ENCODE measurements around the gene CDC73. TPM values are rescaled to one million over a fixed set of nuclear protein-coding genes. Genes with fewer than 3 reads are reported as not detected.

The CDC73 gene
- total RNA-seq, 1 experiment from 2014 or later: 78.2 TPM

- intact Hi-C loops (cut with micrococcal nuclease; ENCODE audit: unreplicated experiment): no loop called here
- DNase-seq (ENCODE audit: low read depth, low spot score): no peak
- in situ Hi-C loops (cut with HindIII; ENCODE audit: low pct_unique_long_range_greater_than_20kb, low sequenced_read_pairs): no loop called here
Measured at GRCh38 chr1:193216920-193217319, 95.1 kb downstream of the CDC73 start.

DNA sequence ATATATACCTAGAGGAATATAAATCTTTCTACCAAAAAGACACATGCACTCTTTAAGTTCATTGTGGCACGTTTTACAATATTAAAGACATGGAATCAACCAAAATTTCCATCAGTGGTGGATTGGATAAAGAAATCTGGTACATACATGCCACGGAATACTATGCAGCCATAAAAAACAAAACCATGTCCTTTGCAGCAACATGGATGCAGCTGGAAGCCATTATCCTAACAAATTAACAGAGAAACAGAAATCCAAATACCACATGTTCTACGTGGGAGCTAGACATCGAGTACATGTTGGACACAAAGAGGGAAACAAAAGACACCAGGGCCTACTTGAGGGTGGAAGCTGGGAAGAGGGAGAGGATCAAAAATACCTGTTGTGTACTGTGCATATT is 97.6 kb downstream of the CDC73 start:
- no TSS peak for BruUV-seq (replicated peaks)
- H3K4me3 ChIP-seq (ENCODE audit: low read depth in 2 of 2, low read length in 2 of 2): no peak overlapping the region
- TF ChIP-seq TCF7L2 (IDR thresholded peaks at IDR 0.05; ENCODE audit: low read depth, low read length): no peak
- no peak for TF ChIP-seq CTCF (IDR thresholded peaks at IDR 0.05)
- no peak for TF ChIP-seq POLR2AphosphoS5 (IDR thresholded peaks at IDR 0.05; ENCODE audit: low read depth, low read length)
- no peak for TF ChIP-seq SIN3A (IDR thresholded peaks at IDR 0.05; ENCODE audit: borderline replicate concordance, insufficient read depth, low read depth, low read length)
- TF ChIP-seq REST (IDR thresholded peaks at IDR 0.05; ENCODE audit: insufficient read depth in 1 of 2, low read depth in 2 of 2, low read length in 1 of 2): no peak
- H3K36me3 ChIP-seq (ENCODE audit: control insufficient read depth, insufficient read depth, low read length): no peaks in the 10 kb centered on the region; the same call in 1 of the 2 replicates
- no peak for ATAC-seq
- CTCF ChIA-PET: no interaction called here
- intact Hi-C loops (cut with micrococcal nuclease; ENCODE audit: unreplicated experiment): no loop called here
- H3K27me3 ChIP-seq (ENCODE audit: control insufficient read depth, insufficient read depth, low read length): no peaks in the 10 kb centered on the region
- POLR2A ChIA-PET: no interaction called here
- in situ Hi-C loops (cut with HindIII; ENCODE audit: low pct_unique_long_range_greater_than_20kb, low sequenced_read_pairs): no loop called here
- no peaks in the 10 kb centered on the region; the same call in 1 of the 2 replicates for H3K4me1 ChIP-seq (ENCODE audit: control insufficient read depth, insufficient read depth, low read length)
- no peaks in the 10 kb centered on the region for H3K9me3 ChIP-seq (ENCODE audit: control insufficient read depth, insufficient read depth, low read depth, low read length)
- no peak overlapping the region for H3K27ac ChIP-seq (ENCODE audit: low read length)
- no peak for DNase-seq (ENCODE audit: low read depth, low spot score)

More at GRCh38 chr1:193216920-193217319, 95.1 kb downstream of the CDC73 start:
- ChIA-PET POLR2A (no interaction called here), CTCF (no interaction called here)
- BruUV-seq (replicated peaks): no TSS peak
- peak; percentile 26; the same call in 1 of the 2 replicates for ATAC-seq
- Histone ChIP-seq H3K36me3 (ENCODE audit: control insufficient read depth, insufficient read depth, low read length) (peaks cover 7% of the 10 kb centered on the region; the same call in 1 of the 2 replicates), H3K27me3 (ENCODE audit: control insufficient read depth, insufficient read depth, low read length) (no peaks in the 10 kb centered on the region), H3K9me3 (ENCODE audit: control insufficient read depth, insufficient read depth, low read depth, low read length) (no peaks in the 10 kb centered on the region), H3K27ac (ENCODE audit: low read length) (no peak overlapping the region), H3K4me3 (ENCODE audit: low read depth in 2 of 2, low read length in 2 of 2) (no peak overlapping the region), H3K4me1 (ENCODE audit: control insufficient read depth, insufficient read depth, low read length) (no peaks in the 10 kb centered on the region; the same call in 1 of the 2 replicates)
- no peak for TF ChIP-seq POLR2AphosphoS5 (IDR thresholded peaks at IDR 0.05; ENCODE audit: low read depth, low read length)
- TF ChIP-seq CTCF (IDR thresholded peaks at IDR 0.05): no peak
- TF ChIP-seq REST (IDR thresholded peaks at IDR 0.05; ENCODE audit: insufficient read depth in 1 of 2, low read depth in 2 of 2, low read length in 1 of 2): no peak
- TF ChIP-seq TCF7L2 (IDR thresholded peaks at IDR 0.05; ENCODE audit: low read depth, low read length): no peak
